Fibroblast of peridontal ligament (primary cell): ENCODE measurements around the gene TOMM5.
"Not testable (repeated sequence)": the region's sequence is repeated elsewhere in the genome, so short reads cannot be mapped to it uniquely, and the experiment has no call there.

Source experiments
- DNase-seq: peaks from one replicate; pipeline ENCODE4 v3.0.0-alpha.2; 2010; ENCODE audit errors: extremely low read depth

Gene TOMM5

DNA sequence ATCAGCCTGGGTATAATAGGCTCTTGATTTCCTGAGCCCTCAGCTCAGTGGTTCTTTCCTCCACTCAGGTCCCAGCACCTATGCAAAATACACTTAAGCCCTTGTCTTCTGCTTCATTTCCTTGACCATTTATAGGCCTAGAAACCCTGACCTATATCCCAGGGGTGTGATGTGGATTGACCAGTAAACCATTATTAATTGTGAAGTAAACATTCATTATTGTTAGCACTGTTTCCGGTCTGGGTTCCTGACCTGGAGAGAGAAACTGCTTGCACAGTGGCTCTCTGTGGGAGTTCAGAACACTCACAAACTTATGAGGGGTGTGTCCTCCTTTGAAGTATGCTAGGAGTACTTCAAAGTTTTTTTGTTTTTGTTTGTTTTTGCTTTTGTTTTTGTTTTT is 19.6 kb upstream of the TOMM5 start:
- DNase-seq: no peak

DNA sequence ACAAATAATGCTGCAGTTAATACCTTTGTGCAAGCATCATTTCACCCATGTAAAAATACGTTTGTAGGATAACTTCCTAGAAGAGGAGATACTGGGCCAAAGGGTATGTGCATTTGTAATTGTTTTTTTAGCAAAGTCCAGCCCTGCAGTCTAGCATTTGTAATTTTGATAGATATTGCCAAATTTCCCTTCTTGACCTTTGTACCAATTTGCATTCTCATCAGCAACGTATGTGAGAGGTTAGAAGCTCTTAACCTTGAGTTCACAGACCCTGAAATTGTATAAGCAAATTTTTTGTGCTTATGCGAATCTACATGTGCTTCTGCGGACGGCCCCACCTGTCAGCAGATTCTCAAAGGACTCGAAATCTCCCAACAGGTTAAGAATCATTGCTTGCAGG is 18.6 kb upstream of the TOMM5 start:
- no peak for DNase-seq

DNA sequence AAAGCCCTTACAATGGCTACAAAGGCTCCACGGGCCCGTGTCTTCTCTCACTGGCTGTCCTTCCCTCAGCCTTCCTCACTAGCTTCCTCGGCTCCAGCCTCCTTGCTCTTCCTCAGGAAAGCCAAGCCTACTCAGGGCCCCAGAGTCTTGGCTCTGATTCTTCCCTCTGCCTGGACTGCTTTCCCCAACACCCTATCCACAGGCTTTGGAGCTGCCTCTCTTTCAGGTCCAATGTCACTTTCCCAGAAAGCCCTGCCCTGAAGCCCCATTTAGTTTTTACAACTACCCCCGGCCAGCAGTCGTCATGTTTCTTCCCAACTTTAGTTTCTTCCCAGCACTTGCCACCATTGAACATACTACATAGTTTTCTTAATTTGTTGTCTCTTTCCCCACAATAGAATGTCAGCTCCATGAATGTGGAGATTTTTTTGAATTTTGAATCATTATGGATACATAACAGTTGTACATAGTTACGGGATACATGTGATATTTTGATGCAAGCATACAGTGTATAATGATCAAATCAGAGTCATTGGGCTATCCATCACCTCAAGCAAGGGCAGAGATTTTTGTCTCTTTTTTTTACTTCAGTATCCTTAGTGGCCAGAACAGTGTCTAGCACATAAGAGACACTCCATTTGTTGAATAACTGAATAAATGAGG is 17.5 kb upstream of the TOMM5 start:
- DNase-seq: no peak

GRCh38 chr9:37608250-37608649 is 15.9 kb upstream of the TOMM5 start:
- no peak for DNase-seq

- no peak for DNase-seq
Measured at GRCh38 chr9:37604296-37604695, 11.9 kb upstream of the TOMM5 start.

- DNase-seq: no peak
Measured at GRCh38 chr9:37602817-37603216, 10.4 kb upstream of the TOMM5 start.

- DNase-seq: not testable (repeated sequence)
Measured at GRCh38 chr9:37602061-37602460, 9.7 kb upstream of the TOMM5 start.

- DNase-seq: no peak
Measured at GRCh38 chr9:37596504-37596903, 4.1 kb upstream of the TOMM5 start.

- no peak for DNase-seq
Measured at GRCh38 chr9:37593883-37594448, 1.6 kb upstream of the TOMM5 start.

- DNase-seq: no peak
Measured at GRCh38 chr9:37587521-37587920, 4.9 kb downstream of the TOMM5 start.

DNA sequence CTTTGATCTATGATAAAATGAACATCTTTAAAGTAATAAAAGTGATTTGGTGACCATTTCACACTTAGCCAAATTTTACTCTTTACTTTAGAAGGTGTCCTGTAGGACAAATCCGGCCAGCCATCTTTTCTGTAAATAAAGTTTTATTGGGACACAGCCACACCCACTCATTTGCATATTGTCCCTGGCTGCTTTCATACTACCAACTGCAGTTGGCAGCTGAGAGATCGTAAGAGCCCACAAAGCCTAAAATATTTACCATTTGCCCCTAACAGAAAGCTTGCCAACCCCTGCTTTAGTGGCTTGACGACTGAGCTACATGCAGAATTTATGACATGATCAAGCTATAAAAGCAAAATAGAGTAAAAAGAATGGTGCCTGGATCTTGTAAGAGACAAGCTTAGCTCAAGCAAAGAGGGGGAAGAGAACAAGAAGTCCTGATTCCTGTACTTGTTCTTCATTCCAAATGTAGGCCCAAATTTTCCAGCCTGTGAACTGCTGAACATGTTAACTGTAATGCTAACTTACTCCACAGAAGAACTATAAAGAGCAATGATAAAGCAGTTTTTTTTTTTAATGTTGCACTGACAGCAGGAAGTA is 8.8 kb downstream of the TOMM5 start:
- DNase-seq: no peak

DNA sequence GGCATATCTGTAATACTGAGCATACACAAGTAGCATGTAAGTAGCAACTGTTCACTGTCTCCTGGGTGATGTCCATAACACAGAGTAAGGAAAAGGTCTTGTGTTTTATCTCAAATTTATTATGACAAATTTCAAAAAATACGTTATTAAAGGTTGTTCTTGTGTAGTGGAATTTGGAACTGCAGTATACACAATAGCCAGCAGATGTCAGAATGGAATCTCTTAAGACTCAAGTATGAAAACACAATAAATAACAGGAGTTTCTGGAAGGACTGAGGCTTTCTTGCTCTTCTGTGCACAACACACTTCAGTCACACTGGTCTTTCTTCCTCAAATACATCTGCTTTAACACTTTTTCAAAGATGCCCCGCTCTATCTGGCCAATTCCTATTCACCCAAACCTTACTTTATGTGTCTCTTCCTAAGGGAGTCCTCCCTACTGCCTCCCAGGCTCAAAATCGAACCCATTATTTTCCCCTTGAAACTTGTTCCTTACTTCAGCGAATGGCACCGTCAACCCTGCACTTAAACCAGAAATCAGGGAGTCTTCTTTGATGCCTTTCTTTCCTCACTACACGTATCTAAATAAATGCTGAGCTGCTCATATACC is 9.7 kb downstream of the TOMM5 start:
- DNase-seq: peak; percentile 90

- peak; percentile 52 for DNase-seq
Measured at GRCh38 chr9:37575921-37576721, 16.3 kb downstream of the TOMM5 start, which contains the start of gene FBXO10. FBXO10 (minus strand) TSS chr9:37576380; CDS start chr9:37541768, 34,612 bp downstream.

GRCh38 chr9:37575511-37575914 is 16.9 kb downstream of the TOMM5 start:
- peak; percentile 30 for DNase-seq

GRCh38 chr9:37575001-37575400 is 17.4 kb downstream of the TOMM5 start:
- DNase-seq: peak; percentile 68

DNA sequence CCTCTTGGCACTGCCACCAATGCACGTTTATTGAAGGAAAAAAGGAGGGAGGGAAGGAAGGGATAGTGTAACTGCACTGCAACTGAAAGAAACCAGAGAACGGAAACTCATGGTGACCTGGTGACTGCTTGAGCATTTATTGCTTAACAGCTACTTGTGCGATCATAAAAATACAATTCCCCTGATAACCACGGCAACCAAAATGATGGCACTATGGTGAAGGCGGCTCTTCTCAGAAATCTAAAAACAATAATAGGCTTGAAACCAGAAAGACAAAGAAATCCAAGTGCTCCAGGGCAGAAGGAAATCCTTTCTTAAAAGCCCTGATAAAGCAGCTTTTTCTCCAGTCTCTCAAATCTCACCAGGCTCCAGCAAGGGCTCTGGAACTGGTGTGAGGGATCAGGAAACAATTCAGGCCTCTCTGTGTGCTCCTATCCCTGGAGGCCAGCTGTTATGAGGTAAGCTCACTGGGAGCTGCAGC is 18.1 kb downstream of the TOMM5 start:
- DNase-seq: peak; percentile 66

DNA sequence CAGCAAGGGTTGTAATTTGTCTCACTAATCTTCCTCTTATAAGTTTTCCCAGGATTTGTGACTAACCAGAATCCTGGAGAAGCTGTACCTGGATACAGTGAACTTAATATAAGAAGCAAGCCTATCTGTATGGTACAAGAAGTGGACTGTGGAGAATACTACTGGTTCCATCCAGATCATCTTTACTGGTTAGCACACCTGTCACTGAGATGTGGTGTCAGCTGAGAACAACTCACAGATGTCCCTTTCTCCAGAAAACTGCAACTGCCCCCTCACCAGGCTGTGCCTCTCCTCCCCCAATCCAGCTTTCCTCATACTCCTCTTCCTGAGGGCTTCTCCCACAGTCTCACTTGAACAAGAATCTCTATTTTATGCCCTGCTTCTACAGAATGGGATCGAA is 21.1 kb downstream of the TOMM5 start:
- DNase-seq: no peak

GRCh38 chr9:37566716-37567115 is 25.7 kb downstream of the TOMM5 start:
- peak; percentile 63 for DNase-seq

GRCh38 chr9:37565661-37566618 is 26.5 kb downstream of the TOMM5 start:
- DNase-seq: no peak

DNA sequence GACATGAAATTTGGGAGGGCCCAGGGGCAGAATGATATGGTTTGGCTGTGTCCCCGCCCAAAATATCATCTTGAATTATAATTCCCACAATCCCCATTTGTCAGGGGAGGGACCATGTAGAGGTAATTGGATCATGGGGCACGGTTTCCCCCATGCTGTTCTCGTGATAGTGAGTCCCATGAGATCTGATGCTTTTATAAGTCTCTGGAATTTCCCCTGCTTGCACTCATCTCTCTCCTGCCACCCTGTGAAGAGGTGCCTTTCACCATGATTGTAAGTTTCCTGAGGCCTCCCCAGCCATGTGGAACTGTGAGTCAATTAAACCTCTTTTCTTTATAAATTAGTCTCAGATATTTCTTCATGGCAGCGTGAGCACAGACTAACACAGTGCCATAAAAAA is 27.5 kb downstream of the TOMM5 start:
- no peak for DNase-seq
